Posterior vena cava (tissue), 2 donors: Measurements from ENCODE around the gene FAM170B. TPM values are rescaled to one million over a fixed set of nuclear protein-coding genes. Genes with fewer than 3 reads are reported as not detected.

Experiments used
- DNase-seq: peaks from one replicate; pipeline ENCODE4 v3.0.0-alpha.2; 2020; ENCODE audit warnings: low spot score
- intact Hi-C, 2 donors: fragments of 100-400 bp; cut with DNase I; formaldehyde crosslinking; loops; one replicate each; pipeline versions ENCODE4 v1.14.1 to v1.14.2; 2022 to 2023
- total RNA-seq, 2 donors: library from RNA; stranded (reverse); fragmentation: NEBNext Ultra II Directional; extraction: Animal tissue kit (Norgen Biotek cat#: 25700); gene quantifications; one replicate each; pipeline ENCODE4 v1.2.1, GENCODE V29; 2021
- donor health status: DM: yes; HTN: yes; CAD: no.
- donor health status: DM: yes; HTN: yes; CAD: no.

Gene FAM170B
- total RNA-seq, 2 donors from 2014 or later = not detected

DNA sequence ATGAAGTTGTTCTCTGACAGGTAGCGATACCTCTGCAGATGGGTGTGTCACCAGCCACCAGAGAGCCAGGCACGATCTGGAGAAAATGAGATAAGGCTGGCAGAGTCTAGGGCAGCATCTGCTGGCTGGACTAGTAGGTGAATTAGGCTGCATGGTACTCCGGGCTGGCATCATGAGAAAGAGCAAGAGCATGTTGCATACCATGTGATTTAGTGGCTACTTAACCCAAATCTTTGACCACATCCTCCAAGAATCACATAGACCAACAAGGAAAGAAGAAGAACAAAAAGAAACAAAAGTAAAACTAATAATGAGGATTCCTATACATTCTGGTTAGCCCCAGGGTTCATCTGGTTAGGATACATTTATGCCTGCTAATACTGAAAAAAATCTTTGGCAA, 23.4 kb upstream of the FAM170B start:
- intact Hi-C loops = no loop called here

DNA sequence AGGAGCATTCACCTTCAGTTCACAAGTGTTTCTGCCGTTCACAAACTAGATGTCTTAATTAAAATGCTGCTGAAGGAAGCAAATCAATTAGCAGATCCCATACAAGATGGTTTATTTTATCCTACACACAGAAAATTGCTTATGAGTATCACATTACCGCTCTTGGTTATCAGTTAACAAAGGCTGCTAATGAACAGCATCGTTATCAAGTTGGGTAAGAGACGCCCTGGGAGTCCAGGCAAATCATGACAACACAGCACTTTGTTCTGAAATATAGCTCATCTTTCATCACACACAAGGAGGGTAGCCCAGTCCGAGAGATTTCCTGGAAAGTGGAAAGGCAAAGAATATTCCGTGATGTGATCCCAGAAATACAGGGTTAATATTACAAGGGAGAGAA, 20.8 kb upstream of the FAM170B start:
- no peak for DNase-seq
- intact Hi-C loops = no loop called here

More for the DNA sequence above, 23.4 kb upstream of the FAM170B start:
- DNase-seq = no peak

DNA sequence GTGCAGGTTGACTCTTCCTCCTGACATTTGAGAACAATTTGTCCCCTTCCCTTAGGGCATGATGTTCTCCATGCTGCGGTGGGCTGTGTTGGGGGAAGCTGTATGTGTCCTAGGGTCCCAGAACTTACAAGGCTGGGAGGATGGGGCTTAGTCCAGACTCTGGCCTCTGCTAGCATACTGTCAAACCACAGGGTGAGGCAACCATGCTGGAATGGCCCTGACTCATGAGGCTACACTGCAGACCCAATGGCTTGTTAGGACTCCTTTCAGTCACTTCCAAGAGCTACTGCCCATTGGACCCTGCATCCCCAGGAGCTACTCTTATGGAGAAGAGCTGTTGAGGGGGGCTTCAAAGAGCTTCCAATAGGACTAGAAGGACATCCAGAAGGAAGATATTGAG, 20.1 kb upstream of the FAM170B start:
- DNase-seq = no peak
- intact Hi-C loops = no loop called here

DNA sequence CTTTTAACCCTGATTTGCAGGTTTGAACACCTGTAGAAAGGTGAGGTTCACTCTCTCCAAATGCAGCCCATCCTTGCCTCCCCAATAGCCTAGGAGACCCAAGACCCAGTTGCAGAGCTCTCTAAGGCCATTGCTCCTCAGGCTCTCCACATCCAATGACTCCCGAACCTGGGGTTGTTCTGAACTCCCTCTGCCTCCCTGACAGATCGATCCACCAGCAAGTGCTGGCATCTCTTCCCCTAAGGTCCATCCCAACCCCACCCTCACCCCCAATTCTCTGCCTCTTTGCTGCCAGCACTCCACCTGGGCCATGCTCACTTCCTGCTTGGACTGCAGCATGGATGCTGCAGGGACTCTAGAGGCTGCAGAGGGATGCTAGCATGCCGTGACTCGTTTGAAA, 19.3 kb upstream of the FAM170B start:
- intact Hi-C loops = no loop called here
- no peak for DNase-seq

DNA sequence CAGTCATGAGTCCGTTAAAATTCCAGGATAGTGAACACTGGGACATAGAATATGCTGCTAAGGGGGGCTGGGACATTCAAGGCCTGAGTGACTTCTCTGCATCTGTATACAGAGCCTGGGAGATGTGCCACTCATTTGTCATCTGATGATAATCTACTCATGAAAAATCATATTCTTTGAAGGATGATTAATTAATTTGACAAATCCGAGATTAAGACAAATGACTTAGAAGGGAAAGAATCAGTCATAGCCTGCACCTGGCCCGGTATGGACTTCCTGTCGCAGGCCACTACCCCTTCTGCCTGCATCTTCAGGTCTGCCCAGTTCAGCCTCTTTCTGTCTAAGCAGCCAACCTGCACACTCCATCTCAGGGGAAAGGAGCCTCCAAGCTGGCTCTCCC, 18.8 kb upstream of the FAM170B start:
- DNase-seq = no peak
- intact Hi-C loops = no loop called here

DNA sequence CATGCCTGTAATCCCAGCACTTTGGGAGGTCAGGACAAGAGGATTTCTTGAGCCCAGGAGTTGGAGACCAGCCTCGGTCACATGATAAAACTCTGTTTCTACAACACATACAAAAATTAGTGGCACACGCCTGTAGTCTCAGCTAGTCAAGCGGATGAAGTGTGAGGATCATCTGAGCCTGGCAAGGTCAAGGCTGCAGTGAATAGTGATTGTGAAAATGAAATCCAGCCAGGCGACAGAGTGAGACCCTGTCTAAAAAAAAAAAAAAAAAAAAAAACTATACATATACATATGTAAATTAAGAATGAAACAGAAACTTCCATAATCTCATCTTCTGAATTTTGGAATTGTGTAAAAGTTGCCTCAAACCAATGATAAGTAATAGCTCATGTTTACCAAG, 18.2 kb upstream of the FAM170B start:
- no peak for DNase-seq
- intact Hi-C loops = no loop called here

DNA sequence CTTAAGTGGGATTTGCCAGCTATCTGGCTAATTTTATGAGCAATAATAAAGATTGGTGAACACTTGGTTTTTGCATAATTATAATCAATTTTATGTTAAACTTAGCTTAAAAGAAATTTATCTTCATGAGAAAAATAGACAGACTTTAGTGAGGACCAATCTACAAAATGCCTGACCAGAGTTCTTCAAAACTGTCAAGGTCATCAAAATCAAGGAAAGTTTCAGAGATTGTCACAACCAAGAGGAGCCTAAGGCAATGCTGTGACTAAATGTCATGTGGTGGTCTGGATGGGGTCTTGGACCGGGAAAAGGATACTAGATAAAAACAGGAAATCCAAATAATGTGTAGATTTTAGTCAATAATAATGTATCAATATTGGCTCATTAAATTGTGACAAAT, 17.7 kb upstream of the FAM170B start:
- intact Hi-C loops = no loop called here
- DNase-seq = no peak

DNA sequence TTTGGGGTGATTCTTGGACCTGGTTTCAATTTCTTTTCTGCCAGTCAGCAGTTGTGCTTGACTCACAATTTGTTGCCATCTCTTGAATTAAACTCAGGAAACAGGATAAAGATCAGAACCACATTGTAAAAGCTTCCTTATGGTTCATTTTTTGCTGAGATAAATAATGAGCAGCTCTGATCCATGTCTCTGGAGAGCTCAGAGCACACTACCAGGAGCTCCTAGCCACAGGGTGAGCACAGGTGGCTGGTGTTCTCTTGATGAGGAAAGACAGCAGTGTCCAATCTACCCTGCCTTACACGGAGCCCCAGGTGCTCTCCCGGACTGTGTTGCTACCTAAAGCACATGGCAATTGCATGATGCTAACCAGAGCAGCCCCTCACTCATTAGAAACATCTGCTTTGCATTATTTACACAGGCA, 17.2 kb upstream of the FAM170B start:
- intact Hi-C loops = no loop called here
- DNase-seq = no peak

DNA sequence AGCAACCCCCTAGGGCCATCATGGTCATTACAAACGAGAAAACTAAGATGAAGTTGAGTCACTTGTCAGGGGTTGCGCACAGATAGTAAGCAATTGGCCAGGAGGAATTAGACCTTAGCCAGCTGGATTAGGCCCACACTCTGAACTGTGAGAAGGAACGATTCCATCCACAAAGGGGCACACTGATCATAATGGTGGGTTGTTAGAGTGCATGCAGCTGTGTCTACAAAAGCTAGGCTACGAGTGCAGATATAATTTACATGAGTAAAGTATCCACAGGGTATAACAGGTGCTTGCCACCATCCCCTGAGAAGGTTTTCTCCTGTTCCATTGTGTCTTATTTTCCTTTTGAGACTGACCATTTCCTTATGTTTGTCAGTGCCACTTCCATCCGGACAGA, 16.6 kb upstream of the FAM170B start:
- no peak for DNase-seq
- intact Hi-C loops = no loop called here

DNA sequence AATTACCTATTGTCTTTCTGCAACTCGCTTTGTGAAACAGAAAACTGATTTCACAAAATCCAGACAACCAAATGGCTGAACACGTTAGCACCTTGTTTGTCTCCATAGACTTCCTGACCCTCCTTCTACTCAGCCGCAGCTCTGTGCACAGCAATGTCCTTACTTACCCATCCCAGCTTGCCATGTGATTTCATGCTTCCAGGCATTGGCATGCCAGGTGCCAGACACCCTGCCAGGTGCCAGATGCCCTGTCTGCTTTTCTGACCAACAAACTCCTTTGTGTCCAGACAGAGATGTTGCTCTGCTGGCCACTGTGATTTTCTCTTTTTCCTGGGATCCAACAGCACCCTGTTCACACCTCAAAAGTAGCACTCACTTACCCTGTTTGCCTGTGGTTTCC, 16.1 kb upstream of the FAM170B start:
- DNase-seq = no peak
- intact Hi-C loops = no loop called here

DNA sequence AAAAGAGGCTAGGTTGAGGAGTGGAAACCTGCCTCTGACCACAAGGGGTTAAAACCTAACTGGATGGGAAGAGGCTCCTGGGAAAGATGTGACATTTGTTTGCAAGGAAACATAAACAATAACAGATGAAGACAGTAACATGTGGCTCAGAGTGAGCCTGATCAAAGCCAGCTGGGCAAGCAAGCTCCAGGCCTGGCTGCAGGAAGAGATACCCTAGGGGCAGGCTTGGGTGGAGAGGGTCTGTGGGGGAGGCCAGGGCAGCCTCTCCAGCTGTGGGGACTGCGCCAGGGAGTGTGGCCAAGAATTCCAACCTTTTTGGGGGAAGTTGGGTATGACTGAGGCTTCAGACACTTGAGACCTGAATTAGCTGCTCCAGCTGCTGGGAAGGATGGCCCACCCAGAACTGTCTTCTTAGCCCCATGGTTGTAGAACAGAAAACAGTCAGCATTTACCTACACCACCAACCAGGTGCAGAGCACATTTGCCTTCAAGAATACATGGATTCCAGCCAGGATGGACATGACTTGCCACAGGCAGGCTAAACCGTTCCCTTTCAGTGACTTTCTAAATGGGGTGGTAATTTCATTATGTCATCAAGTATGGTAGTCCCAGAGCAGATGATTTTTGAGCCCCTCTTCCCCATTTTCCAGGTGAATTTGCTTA, 10.4 kb upstream of the FAM170B start:
- intact Hi-C loops = no loop called here
- DNase-seq = no peak

DNA sequence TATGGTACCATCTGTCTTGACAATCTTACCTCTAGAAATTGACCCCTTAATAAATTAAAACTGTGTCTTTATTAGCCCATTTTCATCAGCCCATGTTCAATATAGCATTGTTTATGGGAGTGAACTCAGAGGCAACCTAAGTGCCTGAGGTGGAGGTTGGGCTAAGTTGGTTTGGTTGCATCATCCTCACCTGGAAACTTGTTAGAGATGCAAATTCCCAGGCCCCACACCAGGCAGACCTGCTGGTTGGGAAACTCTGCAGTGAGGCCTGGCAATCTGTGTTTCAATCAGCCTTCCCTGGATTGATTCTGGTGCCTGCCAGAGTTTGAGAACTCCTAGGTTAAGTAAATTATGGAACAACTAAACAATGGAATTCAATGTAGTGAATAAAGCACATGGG, 9.4 kb upstream of the FAM170B start:
- intact Hi-C loops = no loop called here
- no peak for DNase-seq

DNA sequence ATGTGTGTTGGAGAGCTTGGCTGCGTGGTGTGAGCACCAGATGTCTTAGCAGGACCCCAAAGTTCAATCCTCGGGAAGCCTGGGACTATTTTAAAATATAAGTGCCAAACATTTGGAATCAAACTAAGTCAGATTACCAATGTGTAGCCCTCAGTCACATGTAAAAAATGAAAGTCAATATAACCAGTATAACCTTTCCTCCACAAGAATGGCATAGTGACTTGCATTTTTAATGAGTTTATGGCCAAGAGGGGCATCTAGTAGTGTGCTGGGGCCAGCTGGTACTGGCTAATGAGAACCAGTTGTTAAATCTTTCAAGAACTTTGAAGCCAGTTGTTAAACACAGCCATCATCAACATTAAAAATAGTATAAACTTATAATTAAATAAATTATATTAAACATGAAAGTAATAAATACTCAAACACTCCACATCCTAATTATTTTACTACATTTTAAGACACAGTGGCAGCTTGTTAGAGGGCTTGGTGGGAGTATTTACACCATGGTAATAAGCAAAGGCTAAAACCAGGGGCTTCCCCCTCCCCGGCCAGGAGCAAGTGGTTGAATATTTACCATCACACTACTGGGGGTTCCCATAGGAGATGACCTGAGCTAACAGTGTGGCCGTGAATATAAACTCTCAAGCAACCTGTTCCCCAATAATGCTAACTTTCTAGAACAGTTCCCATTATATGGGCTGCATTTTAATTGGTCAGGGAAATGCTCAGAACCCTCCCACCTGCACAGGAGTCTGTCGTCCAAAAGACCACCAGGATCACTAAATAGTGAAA, 7.9 kb upstream of the FAM170B start:
- no peak for DNase-seq
- intact Hi-C loops = no loop called here

DNA sequence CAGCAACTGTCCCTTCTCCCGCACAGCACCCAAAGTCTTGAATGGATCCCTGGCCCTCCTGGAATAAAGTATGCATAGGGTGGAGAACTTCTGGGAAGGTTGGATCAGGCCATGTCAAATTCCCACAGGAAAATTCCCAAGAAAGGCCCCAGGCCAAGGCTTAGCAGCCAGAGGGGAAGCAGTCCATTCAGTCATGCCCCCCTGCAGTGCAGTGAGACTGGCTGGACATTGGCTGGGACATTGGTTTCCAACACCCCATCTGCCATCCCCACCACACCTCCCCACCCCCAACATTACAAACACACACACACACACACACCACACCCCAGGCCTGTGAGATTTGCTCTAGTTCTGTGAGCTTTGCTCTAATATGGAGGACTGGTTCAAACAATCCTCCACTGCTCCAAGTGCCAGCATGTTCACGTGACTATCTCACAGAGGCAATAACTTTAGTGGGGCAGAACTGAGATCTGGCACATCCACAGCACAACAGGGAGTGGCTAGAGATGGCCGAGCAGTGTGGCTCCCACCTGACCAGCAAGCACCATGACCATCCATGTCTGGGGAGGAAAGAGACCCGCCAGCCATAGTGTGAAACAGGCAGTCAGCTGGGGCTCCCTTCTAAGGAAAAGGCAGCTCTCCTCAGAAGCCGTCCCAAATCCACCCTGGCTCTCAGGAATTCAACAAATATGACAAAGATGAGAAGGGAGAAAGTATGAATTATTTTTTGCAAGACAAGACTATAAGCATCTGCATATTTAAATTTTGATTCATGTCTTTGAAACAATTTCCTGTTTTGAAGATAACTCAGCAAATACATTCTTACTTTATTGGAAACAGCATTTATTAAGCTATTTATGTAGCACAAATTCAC, 6.7 kb upstream of the FAM170B start:
- no peak for DNase-seq
- intact Hi-C loops = no loop called here

DNA sequence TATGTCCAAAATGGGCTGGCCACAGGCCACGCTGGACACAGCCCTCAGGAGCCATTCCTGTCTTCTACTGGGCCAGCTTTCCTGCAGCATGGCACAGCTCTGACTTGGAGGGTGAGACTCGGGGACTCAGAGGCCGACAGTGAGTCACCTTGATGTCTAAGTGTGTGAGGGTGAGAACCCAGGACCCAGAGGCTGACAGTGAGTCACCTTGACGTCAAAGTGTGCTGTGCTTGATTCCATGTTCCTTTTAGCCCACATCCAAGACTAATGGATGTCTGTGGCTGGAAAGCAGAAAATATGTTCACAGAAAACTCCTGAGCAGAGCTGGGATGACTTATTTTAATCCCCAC, 6.0 kb upstream of the FAM170B start:
- no peak for DNase-seq
- intact Hi-C loops = no loop called here

DNA sequence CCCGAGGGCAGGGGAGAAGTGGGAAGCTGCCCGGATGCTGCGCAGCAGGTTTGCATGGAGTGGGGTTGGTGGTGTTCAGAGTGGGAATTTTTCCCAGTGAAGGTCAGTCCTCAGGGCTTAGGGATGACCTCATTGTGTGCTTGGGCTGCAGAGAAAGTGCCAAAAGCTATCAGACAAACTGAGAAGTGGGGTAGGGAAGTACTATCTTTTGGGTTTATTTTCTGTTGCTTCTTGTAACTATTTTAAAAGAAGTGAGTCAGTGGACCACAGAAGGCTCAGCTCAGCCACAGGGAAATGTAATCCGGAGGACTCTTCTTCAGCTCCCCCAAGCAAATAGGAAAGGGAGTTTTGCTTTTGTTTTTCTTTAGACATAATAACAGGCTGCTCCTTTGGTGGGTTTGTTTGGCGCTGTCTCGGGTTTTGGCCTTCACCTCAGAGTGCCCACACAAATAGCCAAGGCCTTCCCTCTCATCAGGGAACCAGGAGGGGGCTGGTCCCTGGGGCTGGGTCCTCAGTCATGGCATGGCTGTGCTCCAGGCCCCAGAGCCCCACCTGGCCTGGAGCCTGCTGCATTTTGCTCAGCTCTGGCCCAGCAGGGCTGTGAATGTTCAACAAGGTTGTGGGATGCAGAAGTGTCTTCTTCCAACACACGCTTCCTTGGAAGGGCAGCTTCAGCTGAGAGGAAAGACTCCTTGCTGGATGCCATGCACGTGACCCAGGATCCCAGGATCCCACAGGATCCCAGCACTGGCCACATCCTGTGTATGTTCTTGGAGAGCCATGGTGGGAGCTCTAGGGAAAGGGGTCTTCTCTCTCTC, 5.4 kb upstream of the FAM170B start:
- intact Hi-C loops = no loop called here
- DNase-seq = no peak

DNA sequence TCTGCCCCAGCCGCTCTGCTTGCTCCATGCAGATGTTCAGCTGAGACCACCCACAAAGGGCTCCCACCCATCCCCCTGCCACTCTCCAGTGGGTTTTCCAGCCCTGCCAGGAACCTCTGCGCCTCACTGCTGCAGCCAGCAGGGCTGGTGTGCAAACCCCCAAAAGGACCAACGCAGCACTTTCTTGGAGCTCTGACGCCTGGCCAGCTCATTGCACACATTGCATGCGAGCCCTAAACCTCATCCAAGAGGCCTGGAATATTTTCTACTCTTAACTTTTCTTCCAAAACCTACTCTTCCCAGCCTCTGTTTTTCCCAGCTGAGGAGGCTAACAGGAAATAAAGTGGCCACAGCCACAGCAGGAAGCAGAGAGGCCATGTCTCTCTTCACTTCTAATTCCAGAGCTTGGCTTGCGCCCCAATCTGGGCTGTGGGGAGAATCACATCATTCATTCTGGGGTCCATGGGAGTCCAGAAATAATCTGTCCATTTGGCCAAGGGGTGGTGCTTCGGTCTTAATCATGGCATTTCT, 4.6 kb upstream of the FAM170B start:
- intact Hi-C loops = no loop called here
- DNase-seq = no peak

DNA sequence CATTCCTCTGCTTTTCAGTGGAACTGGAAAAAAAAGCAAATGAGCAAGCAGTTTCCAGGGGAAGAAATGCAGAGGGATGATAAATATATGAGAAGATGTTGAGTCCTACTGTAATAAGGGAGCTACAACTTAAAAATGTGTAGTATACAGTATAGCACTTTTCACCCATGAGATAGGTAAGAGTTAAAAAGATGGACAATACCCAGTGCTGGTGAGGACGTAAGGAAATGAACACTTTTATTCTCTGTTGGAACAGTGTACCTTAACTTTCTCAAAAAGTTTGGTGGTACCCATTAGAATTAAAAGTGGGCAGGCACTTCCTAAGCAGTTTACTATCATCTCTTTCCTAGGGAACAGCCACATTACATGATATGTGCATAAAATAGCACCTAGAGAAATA, 2.7 kb upstream of the FAM170B start:
- no peak for DNase-seq
- intact Hi-C loops = no loop called here

DNA sequence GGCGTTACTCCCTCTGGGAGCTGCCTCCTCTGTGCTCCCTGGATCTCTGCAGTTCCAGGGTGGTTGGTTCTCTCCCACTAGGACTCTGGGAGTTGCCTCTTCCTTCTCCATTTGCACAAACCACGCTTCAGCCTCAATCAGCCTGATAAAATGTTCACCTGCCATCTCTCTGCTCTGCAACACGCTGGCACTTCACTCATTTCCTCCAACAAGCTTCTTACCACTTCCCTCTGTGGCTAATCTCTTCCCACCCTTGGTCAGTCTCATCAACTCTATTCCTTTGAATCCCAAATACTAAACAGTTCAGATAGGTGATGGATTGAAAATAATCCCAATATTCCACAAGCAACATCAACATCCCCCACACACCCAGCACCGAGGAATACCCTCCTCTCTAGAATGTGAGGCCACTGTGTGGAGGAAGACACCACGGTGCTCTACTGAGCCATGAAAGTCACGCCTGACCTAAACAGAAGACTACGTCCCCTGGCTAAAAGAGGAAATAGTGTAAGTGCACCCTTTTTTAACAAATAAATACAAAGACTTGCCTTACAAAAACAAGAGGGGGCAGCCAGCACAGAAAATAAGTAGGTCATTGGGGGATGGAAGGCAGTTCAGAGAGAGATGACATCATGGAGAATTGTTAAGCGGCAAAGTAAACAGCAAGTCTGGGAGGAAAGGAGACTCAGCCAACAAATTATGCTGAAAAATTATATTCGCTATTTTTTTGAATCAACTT, 1.9 kb upstream of the FAM170B start:
- DNase-seq = no peak
- intact Hi-C loops = no loop called here
